ENCODE results near the gene ADAMTS16.

DNA sequence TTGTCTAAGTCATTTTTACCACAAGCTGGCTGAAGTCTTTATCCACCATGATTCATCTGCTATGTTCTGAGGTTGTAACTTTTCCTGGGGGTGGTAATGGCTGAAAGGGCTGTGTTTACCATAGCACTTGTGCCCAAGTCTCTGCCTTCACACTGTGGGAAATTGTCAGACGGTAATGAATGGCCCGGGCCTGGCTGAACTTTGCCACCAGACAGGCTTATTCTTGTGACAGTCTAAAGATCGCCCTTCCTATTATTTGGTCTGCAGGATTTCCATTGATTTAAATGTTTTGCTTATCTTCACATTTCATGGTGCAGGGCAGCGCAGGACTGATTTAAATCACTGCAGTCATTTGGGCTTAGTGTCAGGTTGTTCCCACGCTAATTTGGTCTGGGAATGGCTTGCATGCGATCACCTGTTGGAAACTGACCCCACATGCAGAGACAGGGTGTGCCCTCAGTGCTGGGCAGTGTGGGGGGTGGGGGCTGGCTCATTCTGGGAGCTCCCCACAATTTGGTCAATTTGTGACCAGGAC is 173.0 kb downstream of the ADAMTS16 start:
- TF ChIP-seq ZNF70 (CRISPR knock-in tag; IDR thresholded peaks at IDR 0.05) (no peak), GLIS3 (CRISPR knock-in tag; IDR thresholded peaks at IDR 0.05) (no peak), ZNF8 (CRISPR knock-in tag; IDR thresholded peaks at IDR 0.05) (no peak)
- TF ChIP-seq, protein P1, sequence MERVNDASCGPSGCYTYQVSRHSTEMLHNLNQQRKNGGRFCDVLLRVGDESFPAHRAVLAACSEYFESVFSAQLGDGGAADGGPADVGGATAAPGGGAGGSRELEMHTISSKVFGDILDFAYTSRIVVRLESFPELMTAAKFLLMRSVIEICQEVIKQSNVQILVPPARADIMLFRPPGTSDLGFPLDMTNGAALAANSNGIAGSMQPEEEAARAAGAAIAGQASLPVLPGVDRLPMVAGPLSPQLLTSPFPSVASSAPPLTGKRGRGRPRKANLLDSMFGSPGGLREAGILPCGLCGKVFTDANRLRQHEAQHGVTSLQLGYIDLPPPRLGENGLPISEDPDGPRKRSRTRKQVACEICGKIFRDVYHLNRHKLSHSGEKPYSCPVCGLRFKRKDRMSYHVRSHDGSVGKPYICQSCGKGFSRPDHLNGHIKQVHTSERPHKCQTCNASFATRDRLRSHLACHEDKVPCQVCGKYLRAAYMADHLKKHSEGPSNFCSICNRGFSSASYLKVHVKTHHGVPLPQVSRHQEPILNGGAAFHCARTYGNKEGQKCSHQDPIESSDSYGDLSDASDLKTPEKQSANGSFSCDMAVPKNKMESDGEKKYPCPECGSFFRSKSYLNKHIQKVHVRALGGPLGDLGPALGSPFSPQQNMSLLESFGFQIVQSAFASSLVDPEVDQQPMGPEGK (CRISPR knock-in tag; IDR thresholded peaks at IDR 0.05; ENCODE audit: borderline replicate concordance), result no peak
- TF ChIP-seq, protein P2, sequence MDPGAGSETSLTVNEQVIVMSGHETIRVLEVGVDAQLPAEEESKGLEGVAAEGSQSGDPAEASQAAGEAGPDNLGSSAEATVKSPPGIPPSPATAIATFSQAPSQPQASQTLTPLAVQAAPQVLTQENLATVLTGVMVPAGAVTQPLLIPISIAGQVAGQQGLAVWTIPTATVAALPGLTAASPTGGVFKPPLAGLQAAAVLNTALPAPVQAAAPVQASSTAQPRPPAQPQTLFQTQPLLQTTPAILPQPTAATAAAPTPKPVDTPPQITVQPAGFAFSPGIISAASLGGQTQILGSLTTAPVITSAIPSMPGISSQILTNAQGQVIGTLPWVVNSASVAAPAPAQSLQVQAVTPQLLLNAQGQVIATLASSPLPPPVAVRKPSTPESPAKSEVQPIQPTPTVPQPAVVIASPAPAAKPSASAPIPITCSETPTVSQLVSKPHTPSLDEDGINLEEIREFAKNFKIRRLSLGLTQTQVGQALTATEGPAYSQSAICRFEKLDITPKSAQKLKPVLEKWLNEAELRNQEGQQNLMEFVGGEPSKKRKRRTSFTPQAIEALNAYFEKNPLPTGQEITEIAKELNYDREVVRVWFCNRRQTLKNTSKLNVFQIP (CRISPR knock-in tag; IDR thresholded peaks at IDR 0.05; ENCODE audit: borderline replicate concordance, low read depth), result no peak

All from SK-N-SH treated with all-trans-retinoic acid at 6 μM for 48 hours (cell line).